WTC11 (cell line): ENCODE results near the gene ERVK3-1. TPM values are rescaled to one million over a fixed set of nuclear protein-coding genes. Genes with fewer than 3 reads are reported as not detected.

Experiments
- ATAC-seq: fragments of 200-7000 bp; cut with Tn5 transposase; 2 replicates; pipeline ENCODE4 v1.10.0; 2021; ENCODE audit warnings: mild to moderate bottlenecking, moderate library complexity
- Bru-seq: library from RNA; stranded (reverse); fragments of 400-500 nt; gene quantifications from one replicate; lab custom pipeline; 2021; lab: Mats Ljungman, UMichigan
- CTCF ChIA-PET: fragments of 300-600 bp; sonication (Branson Sonifier 250); formaldehyde crosslinking; loops from one replicate; lab custom pipeline; 2021; ENCODE audit warnings: antibody characterized with exemption; lab: Charles Lee
- POLR2A ChIA-PET: fragments of 350-600 bp; sonication (Branson Sonifier 250); formaldehyde crosslinking; loops from one replicate; lab custom pipeline; 2021; ENCODE audit warnings: antibody characterized with exemption; lab: Charles Lee
- DNase-seq: peaks from one replicate; pipeline ENCODE4 v3.0.0; 2021; ENCODE audit warnings: low spot score
- H3K27ac Mint-ChIP-seq: 2 replicates; pipeline ENCODE4 v1.8.0; 2021; ENCODE audit warnings: mixed read lengths
- H3K27me3 Mint-ChIP-seq: 2 replicates; pipeline ENCODE4 v1.8.0; 2021; ENCODE audit warnings: low read depth, mild to moderate bottlenecking, moderate library complexity, mixed read lengths
- H3K36me3 Mint-ChIP-seq: 2 replicates; pipeline ENCODE4 v1.8.0; 2021; ENCODE audit warnings: mixed read lengths
- H3K4me1 Mint-ChIP-seq: 2 replicates; pipeline ENCODE4 v1.8.0; 2022; ENCODE audit warnings: mixed read lengths
- H3K4me3 Mint-ChIP-seq: 2 replicates; pipeline ENCODE4 v1.8.0; 2021; ENCODE audit warnings: mild to moderate bottlenecking, moderate library complexity, mixed read lengths
- H3K9me3 Mint-ChIP-seq: 2 replicates; pipeline ENCODE4 v1.8.0; 2021; ENCODE audit warnings: mixed read lengths
- ETV6 ChIP-seq: sonication (generic); formaldehyde crosslinking; IDR thresholded peaks from 2 replicates; pipeline ENCODE4 v1.8.1; 2022; ENCODE audit warnings: mild to moderate bottlenecking, missing genetic modification reagents
- FOXP1 ChIP-seq: sonication (generic); formaldehyde crosslinking; IDR thresholded peaks from 2 replicates; pipeline ENCODE4 v1.8.0; 2022; ENCODE audit warnings: missing genetic modification reagents, mild to moderate bottlenecking, moderate library complexity, borderline replicate concordance
- MXD4 ChIP-seq: fragments of 250-450 bp; sonication (Bioruptor Pico); IDR thresholded peaks from 2 replicates; pipeline ENCODE4 v1.8.0; 2021; ENCODE audit warnings: mild to moderate bottlenecking, moderate library complexity, borderline replicate concordance
- NFYB ChIP-seq: sonication (generic); formaldehyde crosslinking; conservative IDR thresholded peaks from 2 replicates; pipeline ENCODE4 v1.8.0; 2022; ENCODE audit warnings: low read depth, missing genetic modification reagents
- TEAD1 ChIP-seq: sonication (generic); formaldehyde crosslinking; IDR thresholded peaks from 2 replicates; pipeline ENCODE4 v1.8.0; 2022; ENCODE audit warnings: mild to moderate bottlenecking, missing genetic modification reagents
- ZNF138 ChIP-seq: sonication (generic); formaldehyde crosslinking; conservative IDR thresholded peaks from 2 replicates; pipeline ENCODE4 v1.8.1; 2022; ENCODE audit warnings: mild to moderate bottlenecking, moderate library complexity, missing genetic modification reagents
- ZNF232 ChIP-seq: sonication (generic); formaldehyde crosslinking; IDR thresholded peaks from 2 replicates; pipeline ENCODE4 v1.8.0; 2022; ENCODE audit warnings: mild to moderate bottlenecking, missing genetic modification reagents
- ZNF317 ChIP-seq: sonication (generic); formaldehyde crosslinking; IDR thresholded peaks from 2 replicates; pipeline ENCODE4 v1.8.1; 2023; ENCODE audit warnings: low read depth, mild to moderate bottlenecking, moderate library complexity, missing genetic modification reagents, borderline replicate concordance
- long read RNA-seq, 3 experiments: library from RNA in 1 of 3; library from capped mRNA in 1 of 3; library from polyadenylated mRNA in 1 of 3; unstranded in 2 of 3; stranded (forward) in 1 of 3; transcript quantifications; one replicate each; pipeline ENCODE4 v2.0.0, GENCODE V29; 2021
- total RNA-seq: library from RNA; stranded (reverse); gene quantifications from 3 replicates; pipeline ENCODE4 v1.2.3, GENCODE V29; 2021
- TF ChIP-seq, protein P1 (sequence below): sonication (generic); formaldehyde crosslinking; IDR thresholded peaks from 2 replicates; pipeline ENCODE4 v1.8.1; 2023; ENCODE audit warnings: mild to moderate bottlenecking, missing genetic modification reagents, moderate library complexity
- TF ChIP-seq, protein P2 (sequence below): sonication (generic); formaldehyde crosslinking; IDR thresholded peaks from 2 replicates; pipeline ENCODE4 v1.8.0; 2022; ENCODE audit warnings: mild to moderate bottlenecking, missing genetic modification reagents
- TF ChIP-seq, protein P3 (sequence below): sonication (generic); formaldehyde crosslinking; IDR thresholded peaks from 2 replicates; pipeline ENCODE4 v1.8.1; 2022; ENCODE audit warnings: low read depth, mild to moderate bottlenecking, moderate library complexity, missing genetic modification reagents, borderline replicate concordance
- TF ChIP-seq, protein P4 (sequence below): sonication (generic); formaldehyde crosslinking; IDR thresholded peaks from 2 replicates; pipeline ENCODE4 v1.8.0; 2022; ENCODE audit warnings: mild to moderate bottlenecking, missing genetic modification reagents
- TF ChIP-seq, protein P5 (sequence below): sonication (generic); formaldehyde crosslinking; IDR thresholded peaks from 2 replicates; pipeline ENCODE4 v1.8.1; 2022; ENCODE audit warnings: mild to moderate bottlenecking, missing genetic modification reagents, moderate library complexity, borderline replicate concordance
- TF ChIP-seq, protein P6 (sequence below): sonication (generic); formaldehyde crosslinking; conservative IDR thresholded peaks from 2 replicates; pipeline ENCODE4 v1.8.1; 2023; ENCODE audit warnings: mild to moderate bottlenecking, low read depth, missing genetic modification reagents, moderate library complexity
- TF ChIP-seq, protein P7 (sequence below): fragments of 250-450 bp; sonication (Bioruptor Pico); IDR thresholded peaks from 2 replicates; pipeline ENCODE4 v1.9.0; 2021; ENCODE audit warnings: mild to moderate bottlenecking
- TF ChIP-seq, protein P8 (sequence below): fragments of 250-450 bp; sonication (Bioruptor Pico); IDR thresholded peaks from 2 replicates; pipeline ENCODE4 v1.9.0; 2021; ENCODE audit warnings: mild to moderate bottlenecking, borderline replicate concordance

Gene ERVK3-1, protein sequence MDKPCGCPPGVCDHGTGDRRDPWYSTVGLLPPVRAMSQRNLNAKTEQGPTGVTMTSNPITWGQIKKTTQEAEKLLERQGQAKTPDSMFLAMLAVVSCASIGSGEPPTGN
- total RNA-seq, result 23.1 to 26.0 TPM (median 24.0 TPM) in 3 replicates
- Bru-seq, nascent RNA, result percentile 81 among the genes with signal in this experiment
- long read RNA-seq, experiment 1, transcript ERVK3-1-201 (4 exons, 1,469 nt), result major isoform, 64 of 86 reads
- long read RNA-seq, experiment 1, transcript ERVK3-1-204 (2 exons, 3,889 nt), result minor isoform, 6 of 86 reads
- long read RNA-seq, experiment 1, partial matches to known transcripts, result 1 of 86 reads
- long read RNA-seq, experiment 1, other reads (novel, unspliced or antisense), result 10 of 86 reads
- long read RNA-seq, experiment 2, transcript ERVK3-1-201 (4 exons, 1,469 nt), result major isoform, 19 of 37 reads
- long read RNA-seq, experiment 2, partial matches to known transcripts, result 5 of 37 reads
- long read RNA-seq, experiment 2, other reads (novel, unspliced or antisense), result 8 of 37 reads
- long read RNA-seq, experiment 3, transcript ERVK3-1-201 (4 exons, 1,469 nt), result major isoform, 204 of 242 reads
- long read RNA-seq, experiment 3, transcript ERVK3-1-202 (4 exons, 922 nt), result minor isoform, 13 of 242 reads
- long read RNA-seq, experiment 3, partial matches to known transcripts, result 1 of 242 reads
- long read RNA-seq, experiment 3, other reads (novel, unspliced or antisense), result 23 of 242 reads

DNA sequence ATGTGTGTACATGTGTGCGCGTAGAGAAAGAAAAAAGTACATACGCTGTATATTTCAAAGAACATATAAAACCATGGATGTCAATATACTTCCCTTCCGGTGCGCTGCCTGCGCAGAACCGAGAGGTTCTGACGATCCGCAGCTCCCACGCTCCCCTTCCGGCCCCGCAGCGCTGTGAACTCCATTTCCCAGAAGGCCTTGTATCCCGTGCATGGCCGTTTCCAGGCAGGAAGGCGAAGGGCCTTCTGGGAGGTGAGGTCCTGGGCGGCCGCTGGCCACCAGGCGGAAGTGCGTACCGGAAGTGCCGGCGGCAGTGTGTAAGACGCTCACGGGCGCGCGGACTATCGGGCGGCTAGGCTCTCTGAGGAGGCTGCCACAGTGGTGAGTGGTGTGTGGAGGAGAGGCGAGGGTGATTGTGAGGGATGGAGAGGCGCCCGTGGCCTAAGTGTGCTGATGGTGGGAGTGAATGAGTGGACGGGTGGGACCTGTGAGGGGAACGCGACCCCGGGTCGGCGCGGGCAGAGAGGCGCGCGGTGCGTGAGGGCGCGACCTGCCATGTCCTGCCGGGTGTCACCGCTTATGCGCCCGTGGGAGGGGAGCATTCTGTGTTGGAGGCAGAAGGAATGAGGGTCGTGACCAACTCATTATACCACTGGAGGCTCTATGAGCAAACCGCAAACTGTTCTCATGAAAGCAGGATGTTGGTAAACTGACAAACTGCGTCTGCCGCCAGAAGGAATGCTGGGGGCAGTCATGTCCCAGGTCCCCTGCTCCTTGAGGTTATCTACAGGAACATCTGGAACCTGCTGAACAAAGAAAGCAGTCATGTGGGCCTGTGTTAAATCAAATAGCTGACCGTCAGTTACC, at the start of gene ERVK3-1:
Gene ERVK3-1, plus strand, starts transcription at position 313 of the 867 bp plus-strand sequence. CDS start 6,792 bp downstream, outside the sequence.
- Mint-ChIP-seq H3K36me3 (peaks cover 40% of the 10 kb centered on the region), H3K4me3 (peak within 1 kb of the TSS; percentile 100), H3K9me3 (no peaks in the 10 kb centered on the region), H3K27me3 (no peaks in the 10 kb centered on the region), H3K27ac (peak within 1 kb of the TSS; percentile 96), H3K4me1 (peaks cover 20% of the 10 kb centered on the region)
- ChIA-PET CTCF (interaction anchor here (0.5 to 0.9 kb wide), 4 partner anchors 34 to 294 kb away, joined by 4 to 8 read pairs (median 5); no protein-coding TSS in a partner anchor), POLR2A (interaction anchor here (1.0 kb wide), 1 partner anchor 27 kb away, joined by 3 read pairs; the partner anchor contains the start of gene ZNF8)
- ATAC-seq (peak; percentile 99), DNase-seq (peak; percentile 94)
- TF ChIP-seq, protein P1, sequence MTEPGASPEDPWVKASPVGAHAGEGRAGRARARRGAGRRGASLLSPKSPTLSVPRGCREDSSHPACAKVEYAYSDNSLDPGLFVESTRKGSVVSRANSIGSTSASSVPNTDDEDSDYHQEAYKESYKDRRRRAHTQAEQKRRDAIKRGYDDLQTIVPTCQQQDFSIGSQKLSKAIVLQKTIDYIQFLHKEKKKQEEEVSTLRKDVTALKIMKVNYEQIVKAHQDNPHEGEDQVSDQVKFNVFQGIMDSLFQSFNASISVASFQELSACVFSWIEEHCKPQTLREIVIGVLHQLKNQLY, result no peak
- TF ChIP-seq, protein P2, sequence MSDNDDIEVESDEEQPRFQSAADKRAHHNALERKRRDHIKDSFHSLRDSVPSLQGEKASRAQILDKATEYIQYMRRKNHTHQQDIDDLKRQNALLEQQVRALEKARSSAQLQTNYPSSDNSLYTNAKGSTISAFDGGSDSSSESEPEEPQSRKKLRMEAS (CRISPR knock-in tag), result peak; percentile 90
- TF ChIP-seq ZNF138 (CRISPR knock-in tag) (no peak), NFYB (CRISPR knock-in tag) (peak; percentile 38), ZNF317 (no peak), MXD4 (CRISPR knock-in tag) (no peak), ETV6 (peak; percentile 87), ZNF232 (CRISPR knock-in tag) (peak; percentile 75; the same call in 1 of the 2 replicates), FOXP1 (peak; percentile 93; the same call in 1 of the 2 replicates), TEAD1 (CRISPR knock-in tag) (peak; percentile 86)
- TF ChIP-seq, protein P3, sequence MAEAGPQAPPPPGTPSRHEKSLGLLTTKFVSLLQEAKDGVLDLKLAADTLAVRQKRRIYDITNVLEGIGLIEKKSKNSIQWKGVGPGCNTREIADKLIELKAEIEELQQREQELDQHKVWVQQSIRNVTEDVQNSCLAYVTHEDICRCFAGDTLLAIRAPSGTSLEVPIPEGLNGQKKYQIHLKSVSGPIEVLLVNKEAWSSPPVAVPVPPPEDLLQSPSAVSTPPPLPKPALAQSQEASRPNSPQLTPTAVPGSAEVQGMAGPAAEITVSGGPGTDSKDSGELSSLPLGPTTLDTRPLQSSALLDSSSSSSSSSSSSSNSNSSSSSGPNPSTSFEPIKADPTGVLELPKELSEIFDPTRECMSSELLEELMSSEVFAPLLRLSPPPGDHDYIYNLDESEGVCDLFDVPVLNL (CRISPR knock-in tag), result 0 out of 2 replicates have a peak, but pooled peaks have one; percentile 44
- TF ChIP-seq, protein P4, sequence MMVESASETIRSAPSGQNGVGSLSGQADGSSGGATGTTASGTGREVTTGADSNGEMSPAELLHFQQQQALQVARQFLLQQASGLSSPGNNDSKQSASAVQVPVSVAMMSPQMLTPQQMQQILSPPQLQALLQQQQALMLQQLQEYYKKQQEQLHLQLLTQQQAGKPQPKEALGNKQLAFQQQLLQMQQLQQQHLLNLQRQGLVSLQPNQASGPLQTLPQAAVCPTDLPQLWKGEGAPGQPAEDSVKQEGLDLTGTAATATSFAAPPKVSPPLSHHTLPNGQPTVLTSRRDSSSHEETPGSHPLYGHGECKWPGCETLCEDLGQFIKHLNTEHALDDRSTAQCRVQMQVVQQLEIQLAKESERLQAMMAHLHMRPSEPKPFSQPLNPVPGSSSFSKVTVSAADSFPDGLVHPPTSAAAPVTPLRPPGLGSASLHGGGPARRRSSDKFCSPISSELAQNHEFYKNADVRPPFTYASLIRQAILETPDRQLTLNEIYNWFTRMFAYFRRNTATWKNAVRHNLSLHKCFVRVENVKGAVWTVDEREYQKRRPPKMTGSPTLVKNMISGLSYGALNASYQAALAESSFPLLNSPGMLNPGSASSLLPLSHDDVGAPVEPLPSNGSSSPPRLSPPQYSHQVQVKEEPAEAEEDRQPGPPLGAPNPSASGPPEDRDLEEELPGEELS (CRISPR knock-in tag), result peak; percentile 75
- TF ChIP-seq, protein P5, sequence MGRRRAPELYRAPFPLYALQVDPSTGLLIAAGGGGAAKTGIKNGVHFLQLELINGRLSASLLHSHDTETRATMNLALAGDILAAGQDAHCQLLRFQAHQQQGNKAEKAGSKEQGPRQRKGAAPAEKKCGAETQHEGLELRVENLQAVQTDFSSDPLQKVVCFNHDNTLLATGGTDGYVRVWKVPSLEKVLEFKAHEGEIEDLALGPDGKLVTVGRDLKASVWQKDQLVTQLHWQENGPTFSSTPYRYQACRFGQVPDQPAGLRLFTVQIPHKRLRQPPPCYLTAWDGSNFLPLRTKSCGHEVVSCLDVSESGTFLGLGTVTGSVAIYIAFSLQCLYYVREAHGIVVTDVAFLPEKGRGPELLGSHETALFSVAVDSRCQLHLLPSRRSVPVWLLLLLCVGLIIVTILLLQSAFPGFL (CRISPR knock-in tag), result no peak
- TF ChIP-seq, protein P6, sequence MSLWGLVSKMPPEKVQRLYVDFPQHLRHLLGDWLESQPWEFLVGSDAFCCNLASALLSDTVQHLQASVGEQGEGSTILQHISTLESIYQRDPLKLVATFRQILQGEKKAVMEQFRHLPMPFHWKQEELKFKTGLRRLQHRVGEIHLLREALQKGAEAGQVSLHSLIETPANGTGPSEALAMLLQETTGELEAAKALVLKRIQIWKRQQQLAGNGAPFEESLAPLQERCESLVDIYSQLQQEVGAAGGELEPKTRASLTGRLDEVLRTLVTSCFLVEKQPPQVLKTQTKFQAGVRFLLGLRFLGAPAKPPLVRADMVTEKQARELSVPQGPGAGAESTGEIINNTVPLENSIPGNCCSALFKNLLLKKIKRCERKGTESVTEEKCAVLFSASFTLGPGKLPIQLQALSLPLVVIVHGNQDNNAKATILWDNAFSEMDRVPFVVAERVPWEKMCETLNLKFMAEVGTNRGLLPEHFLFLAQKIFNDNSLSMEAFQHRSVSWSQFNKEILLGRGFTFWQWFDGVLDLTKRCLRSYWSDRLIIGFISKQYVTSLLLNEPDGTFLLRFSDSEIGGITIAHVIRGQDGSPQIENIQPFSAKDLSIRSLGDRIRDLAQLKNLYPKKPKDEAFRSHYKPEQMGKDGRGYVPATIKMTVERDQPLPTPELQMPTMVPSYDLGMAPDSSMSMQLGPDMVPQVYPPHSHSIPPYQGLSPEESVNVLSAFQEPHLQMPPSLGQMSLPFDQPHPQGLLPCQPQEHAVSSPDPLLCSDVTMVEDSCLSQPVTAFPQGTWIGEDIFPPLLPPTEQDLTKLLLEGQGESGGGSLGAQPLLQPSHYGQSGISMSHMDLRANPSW, result no peak
- TF ChIP-seq, protein P7, sequence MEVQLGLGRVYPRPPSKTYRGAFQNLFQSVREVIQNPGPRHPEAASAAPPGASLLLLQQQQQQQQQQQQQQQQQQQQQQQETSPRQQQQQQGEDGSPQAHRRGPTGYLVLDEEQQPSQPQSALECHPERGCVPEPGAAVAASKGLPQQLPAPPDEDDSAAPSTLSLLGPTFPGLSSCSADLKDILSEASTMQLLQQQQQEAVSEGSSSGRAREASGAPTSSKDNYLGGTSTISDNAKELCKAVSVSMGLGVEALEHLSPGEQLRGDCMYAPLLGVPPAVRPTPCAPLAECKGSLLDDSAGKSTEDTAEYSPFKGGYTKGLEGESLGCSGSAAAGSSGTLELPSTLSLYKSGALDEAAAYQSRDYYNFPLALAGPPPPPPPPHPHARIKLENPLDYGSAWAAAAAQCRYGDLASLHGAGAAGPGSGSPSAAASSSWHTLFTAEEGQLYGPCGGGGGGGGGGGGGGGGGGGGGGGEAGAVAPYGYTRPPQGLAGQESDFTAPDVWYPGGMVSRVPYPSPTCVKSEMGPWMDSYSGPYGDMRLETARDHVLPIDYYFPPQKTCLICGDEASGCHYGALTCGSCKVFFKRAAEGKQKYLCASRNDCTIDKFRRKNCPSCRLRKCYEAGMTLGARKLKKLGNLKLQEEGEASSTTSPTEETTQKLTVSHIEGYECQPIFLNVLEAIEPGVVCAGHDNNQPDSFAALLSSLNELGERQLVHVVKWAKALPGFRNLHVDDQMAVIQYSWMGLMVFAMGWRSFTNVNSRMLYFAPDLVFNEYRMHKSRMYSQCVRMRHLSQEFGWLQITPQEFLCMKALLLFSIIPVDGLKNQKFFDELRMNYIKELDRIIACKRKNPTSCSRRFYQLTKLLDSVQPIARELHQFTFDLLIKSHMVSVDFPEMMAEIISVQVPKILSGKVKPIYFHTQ (CRISPR knock-in tag), result no peak
- TF ChIP-seq, protein P8, sequence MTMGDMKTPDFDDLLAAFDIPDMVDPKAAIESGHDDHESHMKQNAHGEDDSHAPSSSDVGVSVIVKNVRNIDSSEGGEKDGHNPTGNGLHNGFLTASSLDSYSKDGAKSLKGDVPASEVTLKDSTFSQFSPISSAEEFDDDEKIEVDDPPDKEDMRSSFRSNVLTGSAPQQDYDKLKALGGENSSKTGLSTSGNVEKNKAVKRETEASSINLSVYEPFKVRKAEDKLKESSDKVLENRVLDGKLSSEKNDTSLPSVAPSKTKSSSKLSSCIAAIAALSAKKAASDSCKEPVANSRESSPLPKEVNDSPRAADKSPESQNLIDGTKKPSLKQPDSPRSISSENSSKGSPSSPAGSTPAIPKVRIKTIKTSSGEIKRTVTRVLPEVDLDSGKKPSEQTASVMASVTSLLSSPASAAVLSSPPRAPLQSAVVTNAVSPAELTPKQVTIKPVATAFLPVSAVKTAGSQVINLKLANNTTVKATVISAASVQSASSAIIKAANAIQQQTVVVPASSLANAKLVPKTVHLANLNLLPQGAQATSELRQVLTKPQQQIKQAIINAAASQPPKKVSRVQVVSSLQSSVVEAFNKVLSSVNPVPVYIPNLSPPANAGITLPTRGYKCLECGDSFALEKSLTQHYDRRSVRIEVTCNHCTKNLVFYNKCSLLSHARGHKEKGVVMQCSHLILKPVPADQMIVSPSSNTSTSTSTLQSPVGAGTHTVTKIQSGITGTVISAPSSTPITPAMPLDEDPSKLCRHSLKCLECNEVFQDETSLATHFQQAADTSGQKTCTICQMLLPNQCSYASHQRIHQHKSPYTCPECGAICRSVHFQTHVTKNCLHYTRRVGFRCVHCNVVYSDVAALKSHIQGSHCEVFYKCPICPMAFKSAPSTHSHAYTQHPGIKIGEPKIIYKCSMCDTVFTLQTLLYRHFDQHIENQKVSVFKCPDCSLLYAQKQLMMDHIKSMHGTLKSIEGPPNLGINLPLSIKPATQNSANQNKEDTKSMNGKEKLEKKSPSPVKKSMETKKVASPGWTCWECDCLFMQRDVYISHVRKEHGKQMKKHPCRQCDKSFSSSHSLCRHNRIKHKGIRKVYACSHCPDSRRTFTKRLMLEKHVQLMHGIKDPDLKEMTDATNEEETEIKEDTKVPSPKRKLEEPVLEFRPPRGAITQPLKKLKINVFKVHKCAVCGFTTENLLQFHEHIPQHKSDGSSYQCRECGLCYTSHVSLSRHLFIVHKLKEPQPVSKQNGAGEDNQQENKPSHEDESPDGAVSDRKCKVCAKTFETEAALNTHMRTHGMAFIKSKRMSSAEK (CRISPR knock-in tag), result no peak
